ENCODE results near the gene CAPN12.
A peak's percentile ranks its signal among the peaks of the same experiment; 100 is the strongest.
"Not testable (repeated sequence)": the region's sequence is repeated elsewhere in the genome, so short reads cannot be mapped to it uniquely, and the experiment has no call there.

Gene CAPN12

DNA sequence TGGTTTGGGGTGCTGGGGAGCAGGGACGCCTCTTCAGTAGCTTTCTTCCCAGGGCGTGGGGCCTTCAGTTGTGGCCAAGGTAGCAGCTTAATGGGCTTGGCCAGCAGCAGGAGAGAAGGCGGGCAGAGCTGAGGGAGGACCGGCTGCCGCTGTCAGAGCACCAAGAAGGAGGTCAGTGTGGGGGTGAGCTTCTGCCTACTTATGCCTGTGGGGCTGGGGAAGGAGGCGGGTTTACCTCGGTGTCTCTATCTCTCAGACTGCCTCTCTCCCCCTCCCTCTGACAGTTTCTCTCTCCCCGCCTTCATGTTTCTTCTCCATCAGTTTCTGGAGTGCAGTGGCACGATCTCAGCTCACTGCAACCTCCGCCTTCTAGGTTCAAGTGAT, at the start of gene CAPN12:
CAPN12 (minus strand) TSS at position 177 of the 384 bp plus-strand sequence. CDS start 309 bp downstream, outside the sequence.
- no peak for DNase-seq

DNA sequence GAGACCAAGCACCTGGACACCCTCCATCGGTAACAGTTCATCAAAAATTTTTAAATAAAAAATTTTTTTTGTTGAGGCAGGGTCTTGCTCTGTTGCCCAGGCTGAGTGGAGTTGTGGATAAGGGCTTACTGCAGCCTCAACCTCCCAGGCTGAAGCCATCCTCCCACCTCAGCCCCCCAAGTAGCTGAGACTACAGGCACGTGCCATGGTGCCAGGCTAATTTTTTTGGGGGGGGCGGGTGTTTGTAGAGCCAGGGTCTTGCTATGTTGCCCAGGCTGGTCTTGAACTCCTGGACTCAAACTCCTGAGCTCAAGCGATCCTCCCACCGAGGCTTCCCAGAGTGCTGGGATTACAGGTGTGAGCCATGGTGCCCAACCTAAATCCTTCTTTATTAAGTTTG, 49.4 kb upstream of the CAPN12 start:
- DNase-seq = no peak

- DNase-seq = no peak
These were observed 48.9 kb upstream of the CAPN12 start for GRCh38 chr19:38793177-38793576.

DNA sequence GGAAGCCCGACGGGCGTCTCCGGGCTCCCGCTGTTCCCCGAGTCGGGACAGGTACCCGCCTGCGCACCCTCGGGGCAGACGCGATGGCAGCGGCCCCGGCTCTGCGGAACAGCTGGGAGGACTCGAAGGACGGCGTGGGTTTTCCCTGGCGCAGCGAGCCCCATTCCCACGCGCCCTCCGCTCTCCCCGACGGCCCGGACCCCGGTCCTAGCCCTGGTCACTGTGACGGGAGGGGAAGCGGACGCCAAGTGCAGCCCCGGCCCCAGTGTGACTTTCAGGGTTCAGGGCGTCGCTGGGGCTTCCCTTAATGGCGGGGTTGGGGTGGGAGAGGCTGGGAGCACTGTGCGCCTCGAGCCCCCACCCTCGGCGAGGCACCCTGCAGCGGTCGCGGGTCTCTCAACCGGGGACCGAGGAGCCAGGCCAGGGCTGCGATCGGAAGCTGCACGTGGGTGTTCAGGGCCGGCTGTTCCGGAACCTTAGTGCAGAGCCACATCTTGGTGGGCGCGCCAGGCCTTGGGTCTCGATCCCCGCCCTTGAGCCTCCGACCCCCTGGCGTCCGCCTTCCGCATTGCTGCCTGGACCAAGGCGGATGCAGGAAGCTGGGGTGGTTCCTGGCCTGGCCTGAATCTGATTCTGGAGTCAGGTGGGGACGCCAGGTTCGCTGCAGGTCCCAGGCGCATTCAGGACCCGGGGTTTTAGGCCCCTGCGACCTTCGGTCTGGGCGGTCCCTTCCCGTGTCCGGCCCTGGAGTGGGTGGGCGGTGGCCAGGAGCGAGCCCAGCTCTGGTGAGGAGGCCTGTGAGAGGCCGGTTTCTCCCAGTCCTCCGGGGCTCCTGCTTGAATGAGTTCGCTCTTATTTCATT, 48.2 kb upstream of the CAPN12 start:
- no peak for DNase-seq

DNA sequence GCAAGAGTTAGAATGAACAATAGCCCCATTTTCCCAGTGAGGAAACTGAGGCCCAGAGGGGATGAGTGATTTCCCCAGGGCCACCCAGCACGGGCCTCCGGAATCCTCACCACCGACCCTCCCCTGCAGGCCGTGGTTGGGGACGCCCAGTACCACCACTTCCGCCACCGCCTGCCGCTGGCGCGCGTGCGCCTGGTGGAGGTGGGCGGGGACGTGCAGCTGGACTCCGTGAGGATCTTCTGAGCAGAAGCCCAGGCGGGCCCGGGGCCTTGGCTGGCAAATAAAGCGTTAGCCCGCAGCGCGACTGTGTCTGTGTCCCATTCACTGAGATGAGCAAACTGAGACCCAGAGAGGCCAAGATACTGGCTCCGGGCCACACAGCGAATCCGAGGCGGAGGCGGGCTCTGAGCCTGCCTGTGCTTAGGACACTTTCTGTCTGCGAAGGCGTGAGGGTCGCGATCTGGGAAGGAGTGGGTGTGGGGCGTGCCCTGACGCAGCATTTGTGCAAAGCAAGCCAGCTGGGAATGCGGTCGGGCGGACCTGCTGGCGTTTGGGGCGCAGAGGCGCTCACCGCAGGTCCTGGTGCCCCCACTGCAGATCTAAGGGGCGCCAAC, 47.3 kb upstream of the CAPN12 start:
- DNase-seq = not testable (repeated sequence)

- DNase-seq = not testable (repeated sequence)
These were observed 46.5 kb upstream of the CAPN12 start for GRCh38 chr19:38790507-38791403.

DNA sequence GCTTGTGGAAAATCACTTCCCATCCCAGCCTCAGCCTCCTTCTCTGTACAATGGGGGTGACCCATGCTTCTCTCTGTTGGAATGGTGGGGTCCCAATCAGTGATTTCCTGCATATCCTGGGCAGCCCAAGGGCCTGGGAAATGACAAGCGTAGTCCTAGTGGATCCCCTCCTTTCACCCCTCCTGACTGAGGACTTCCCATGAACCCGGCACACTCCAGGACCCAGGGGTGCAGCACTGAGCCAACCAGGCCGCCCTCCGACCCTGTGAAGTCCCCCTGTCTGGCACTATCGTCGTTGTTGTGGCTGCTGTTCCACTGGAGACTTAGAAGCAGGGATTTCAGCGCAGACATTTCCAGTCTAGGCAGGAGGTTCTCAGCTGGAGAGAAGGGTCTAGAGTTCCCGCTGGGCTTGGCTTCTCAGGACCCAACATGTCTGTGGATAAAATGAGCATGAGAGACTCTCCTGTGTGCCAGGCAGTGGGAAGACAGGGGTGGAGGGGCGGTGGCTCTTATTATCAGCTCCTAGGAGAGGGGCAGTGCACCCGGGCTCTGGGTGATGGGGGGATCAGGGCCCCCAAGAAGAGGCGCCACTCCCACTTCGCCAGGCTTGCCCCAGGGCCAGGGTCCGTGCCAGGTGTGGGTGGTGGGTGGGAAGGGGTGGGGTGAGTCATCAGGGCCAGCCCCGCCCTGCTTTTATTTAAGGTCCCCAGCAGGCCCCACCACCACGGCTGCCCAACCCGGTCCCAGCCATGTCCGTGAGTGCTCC, 44.4 kb upstream of the CAPN12 start, which contains the start of gene LGALS7B:
LGALS7B (plus strand) TSS at position 723 of the 766 bp plus-strand sequence; CDS start at position 750, 27 bp downstream.
- no peak for DNase-seq

DNA sequence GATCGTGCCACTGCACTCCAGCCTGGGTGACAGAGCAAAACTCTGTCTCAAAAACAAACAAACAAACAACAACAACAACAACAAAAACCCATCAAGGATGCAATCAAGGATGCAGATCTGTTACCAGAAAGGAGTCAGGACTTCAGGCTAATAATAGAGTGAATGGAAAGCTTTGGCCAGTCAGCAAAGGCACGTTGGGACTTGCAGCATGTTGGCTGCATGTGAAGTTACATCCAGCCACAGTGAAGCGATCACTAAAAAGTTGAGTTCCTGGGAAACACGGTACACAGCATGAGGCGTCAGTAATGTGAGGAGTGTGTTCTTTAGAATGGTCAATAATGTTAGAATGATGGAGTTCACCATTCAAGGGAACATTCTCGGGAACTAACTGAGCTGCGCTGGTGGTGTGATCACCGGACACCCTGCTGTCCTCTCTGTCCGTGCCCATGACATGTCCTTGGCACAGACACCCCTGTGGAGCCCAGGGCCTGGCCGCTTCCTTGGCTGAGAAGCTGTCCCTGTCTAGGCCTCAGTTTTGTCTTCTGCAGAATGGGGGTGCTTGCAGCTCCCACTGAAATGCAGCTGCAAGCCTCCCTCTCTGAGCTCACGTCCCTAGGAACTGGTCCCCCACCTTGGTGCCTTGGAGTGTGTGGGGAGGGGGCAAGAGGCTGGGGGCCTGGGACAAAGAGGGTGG, 42.4 kb upstream of the CAPN12 start:
- no peak for DNase-seq

- not testable (repeated sequence) for DNase-seq
These were observed 41.8 kb upstream of the CAPN12 start for GRCh38 chr19:38786061-38786460.

DNA sequence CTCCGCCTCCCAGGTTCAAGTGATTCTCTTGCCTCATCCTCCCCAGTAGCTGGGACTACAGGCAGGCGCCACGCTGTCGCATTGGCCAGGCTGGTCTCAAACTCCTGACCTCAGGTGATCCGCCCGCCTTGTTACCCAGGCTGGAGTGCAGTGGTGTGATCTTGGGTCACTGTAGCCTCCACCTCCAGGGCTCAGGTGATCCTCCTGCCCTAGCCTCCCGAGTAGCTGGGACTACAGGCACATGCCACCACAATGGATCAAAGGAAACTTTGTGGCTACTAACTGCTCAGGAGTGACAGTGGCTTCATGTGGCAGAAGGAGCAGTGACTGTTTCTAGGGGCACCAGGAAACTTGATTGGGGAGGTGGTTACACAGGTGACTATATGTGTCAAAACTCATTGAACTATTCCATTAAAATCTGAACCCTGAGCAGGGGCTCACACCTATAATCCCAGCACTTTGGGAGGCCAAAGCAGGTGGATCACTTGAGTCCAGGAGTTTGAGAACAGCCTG, 41.0 kb upstream of the CAPN12 start:
- DNase-seq = no peak

DNA sequence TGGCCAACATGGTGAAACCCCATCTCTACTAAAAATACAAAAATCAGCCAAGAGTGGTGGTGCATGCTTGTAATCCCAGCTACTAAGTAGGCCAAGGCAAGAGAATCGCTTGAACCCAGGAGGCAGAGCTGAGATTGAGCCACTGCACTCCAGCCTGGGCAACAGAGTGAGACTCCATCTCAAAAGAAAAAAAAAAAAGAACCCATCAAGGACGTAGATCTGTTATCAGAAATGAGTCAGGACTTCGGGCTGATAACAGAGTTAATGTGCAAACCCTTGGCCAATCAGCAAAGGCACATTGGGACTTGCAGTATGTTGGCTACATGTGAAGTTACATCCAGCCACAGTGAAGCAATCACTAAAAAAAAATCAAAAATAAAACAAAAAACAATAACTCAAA, 40.0 kb upstream of the CAPN12 start:
- no peak for DNase-seq

GRCh38 chr19:38782212-38782611, 37.9 kb upstream of the CAPN12 start:
- DNase-seq = not testable (repeated sequence)

GRCh38 chr19:38781058-38781457, 36.8 kb upstream of the CAPN12 start:
- peak; percentile 34 for DNase-seq

DNA sequence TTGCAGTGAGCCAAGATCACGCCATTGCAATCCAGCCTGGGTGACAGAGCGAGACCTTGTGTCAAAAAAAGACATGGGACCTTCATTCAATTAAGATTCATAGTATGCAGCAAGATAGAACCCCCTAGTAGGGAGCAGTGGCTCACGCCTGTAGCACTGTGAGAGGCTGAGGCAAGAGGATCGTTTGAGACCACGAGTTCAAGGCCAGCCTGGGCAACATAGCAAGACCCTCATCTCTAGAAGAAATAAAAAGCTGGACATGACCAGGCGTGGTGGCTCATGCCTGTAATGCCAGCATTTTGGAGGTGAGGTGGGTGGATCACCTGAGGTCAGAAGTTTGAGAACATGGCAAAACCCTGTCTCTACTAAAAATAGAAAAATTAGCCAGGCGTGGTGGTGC, 36.2 kb upstream of the CAPN12 start:
- no peak for DNase-seq

DNA sequence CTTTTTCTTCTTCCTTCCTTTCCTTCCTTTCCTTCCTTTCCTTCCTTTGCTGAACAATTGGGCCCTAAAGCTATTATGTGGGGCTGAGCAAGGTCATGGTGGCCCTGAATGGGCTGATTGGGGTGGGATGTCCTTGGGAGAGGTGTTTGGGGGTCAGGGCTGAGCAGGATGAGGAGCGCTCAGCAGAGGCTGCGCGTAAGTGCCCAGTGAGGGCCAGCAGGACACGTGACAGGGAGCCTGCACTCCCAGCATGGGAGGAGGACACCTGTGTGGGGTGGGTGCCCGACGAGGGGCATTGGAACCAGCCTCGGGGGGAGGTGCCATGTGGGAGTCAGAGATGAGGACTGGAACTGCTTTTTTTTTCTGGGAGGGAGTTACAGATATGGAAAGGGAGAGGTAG, 34.5 kb upstream of the CAPN12 start:
- DNase-seq = no peak

DNA sequence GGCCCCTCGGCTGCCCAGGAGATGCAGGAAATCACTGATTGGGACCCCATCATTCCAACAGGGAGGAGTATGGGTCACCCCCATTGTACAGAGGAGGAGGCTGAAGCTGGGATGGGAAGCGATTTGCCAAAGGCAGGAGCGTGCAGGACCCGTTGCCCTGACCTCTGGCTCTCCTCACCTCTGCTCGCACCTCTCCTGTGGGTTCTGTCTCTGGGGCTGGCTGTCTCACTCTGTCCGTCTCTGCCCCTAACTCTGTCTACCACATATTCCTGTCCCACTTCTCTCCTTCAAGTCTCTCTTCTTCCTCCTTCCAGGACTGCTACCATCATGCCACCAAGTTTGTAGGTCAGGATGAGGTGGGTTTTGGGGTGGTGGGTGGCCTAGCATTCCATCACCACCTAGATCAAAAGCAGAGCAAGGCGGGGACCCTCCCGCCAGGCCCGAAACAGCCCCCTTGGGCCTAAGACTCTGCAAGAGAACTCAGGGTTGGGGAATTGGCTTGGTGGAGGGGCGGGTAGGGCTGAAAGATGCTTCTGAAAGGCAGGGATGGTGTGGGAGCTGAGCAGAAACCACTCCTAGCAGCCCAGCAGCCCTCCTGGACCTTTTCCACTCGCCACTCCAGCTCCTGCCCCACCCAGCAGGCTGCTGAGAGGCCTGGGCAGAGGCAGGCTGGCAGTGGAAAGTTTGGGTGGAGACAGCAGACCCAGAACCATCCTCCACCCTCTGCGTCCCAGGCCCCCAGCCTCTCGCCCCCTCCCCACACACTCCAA, 30.1 kb upstream of the CAPN12 start:
- no peak for DNase-seq

GRCh38 chr19:38773469-38774177, 29.3 kb upstream of the CAPN12 start, which contains the start of gene LGALS7:
TSS of gene LGALS7 (minus strand) at chr19:38773517. CDS start at chr19:38773492, 25 bp downstream.
- no peak for DNase-seq

DNA sequence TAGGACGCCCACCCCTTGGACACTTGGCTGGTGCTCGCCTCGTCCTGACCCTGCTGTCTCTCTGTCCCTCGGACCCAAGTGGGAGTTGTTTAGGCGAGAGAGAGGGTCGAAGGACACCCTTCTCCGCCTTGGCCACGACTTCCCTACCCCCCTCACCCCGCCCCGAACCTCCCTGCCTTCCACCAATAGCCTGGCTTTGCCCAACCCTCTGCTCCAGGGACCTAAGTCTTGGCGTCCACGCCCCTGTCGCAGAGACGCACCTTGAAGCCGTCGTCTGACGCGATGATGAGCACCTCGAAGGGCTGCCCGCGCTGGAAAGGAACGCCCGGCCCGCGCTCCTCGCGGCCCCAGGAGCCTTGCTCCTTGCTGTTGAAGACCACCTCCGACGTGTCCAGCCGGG, 27.3 kb upstream of the CAPN12 start:
- DNase-seq = not testable (repeated sequence)

GRCh38 chr19:38770949-38771275, 26.6 kb upstream of the CAPN12 start:
- not testable (repeated sequence) for DNase-seq
